GM23338 (cell line): ENCODE data around the gene CPXM2. TPM values are rescaled to one million over a fixed set of nuclear protein-coding genes. Genes with fewer than 3 reads are reported as not detected.

Experiments used
- ATAC-seq: fragments of 200-7000 bp; cut with Tn5 transposase; 3 replicates; pipeline ENCODE4 v1.9.1; 2020
- DNase-seq: peaks from one replicate; pipeline ENCODE4 v3.0.0-alpha.2; 2015; ENCODE audit warnings: low spot score
- H2AFZ ChIP-seq: fragments of 200-600 bp; sonication (generic); 2 replicates; pipeline ENCODE4 v1.8.0; 2016; ENCODE audit warnings: antibody characterized with exemption, mild to moderate bottlenecking, moderate library complexity
- H3F3A ChIP-seq: fragments of 200-600 bp; sonication (generic); replicated peaks from 2 replicates; pipeline ENCODE4 v1.8.0; 2017; ENCODE audit warnings: antibody characterized with exemption, mixed run types, low read depth
- H3K27ac ChIP-seq: fragments of 200-600 bp; sonication (generic); 2 replicates; pipeline ENCODE4 v1.6.1; 2016; ENCODE audit warnings: low read depth
- H3K27me3 ChIP-seq: fragments of 200-600 bp; sonication (generic); 2 replicates; pipeline ENCODE4 v1.8.0; 2016; ENCODE audit warnings: mild to moderate bottlenecking, mixed run types, moderate library complexity; ENCODE audit not compliant: insufficient read depth
- H3K36me3 ChIP-seq: fragments of 200-600 bp; sonication (generic); 2 replicates; pipeline ENCODE4 v1.8.0; 2016; ENCODE audit warnings: mild to moderate bottlenecking; ENCODE audit not compliant: insufficient read depth
- H3K4me1 ChIP-seq: fragments of 200-600 bp; sonication (generic); 2 replicates; pipeline ENCODE4 v1.8.0; 2016; ENCODE audit warnings: mild to moderate bottlenecking, moderate library complexity; ENCODE audit not compliant: insufficient read depth
- H3K4me2 ChIP-seq: fragments of 200-600 bp; sonication (generic); 2 replicates; pipeline ENCODE4 v1.7.1; 2017; ENCODE audit warnings: mixed run types
- H3K4me3 ChIP-seq: fragments of 200-600 bp; sonication (generic); 2 replicates; pipeline ENCODE4 v1.6.1; 2016; ENCODE audit warnings: mixed run types
- H3K79me2 ChIP-seq: fragments of 200-600 bp; sonication (generic); replicated peaks from 2 replicates; pipeline ENCODE4 v1.8.0; 2017; ENCODE audit warnings: mild to moderate bottlenecking; ENCODE audit not compliant: insufficient read depth
- H3K9me2 ChIP-seq: fragments of 200-600 bp; sonication (generic); 2 replicates; pipeline ENCODE4 v1.8.0; 2017; ENCODE audit not compliant: insufficient read depth
- H4K20me1 ChIP-seq: fragments of 200-600 bp; sonication (generic); replicated peaks from 2 replicates; pipeline ENCODE4 v1.8.0; 2017; ENCODE audit warnings: mild to moderate bottlenecking; ENCODE audit not compliant: insufficient read depth
- H3K27ac Mint-ChIP-seq: 2 replicates; pipeline ENCODE4 v1.8.0; 2020; ENCODE audit warnings: inconsistent platforms, mild to moderate bottlenecking, moderate library complexity, mixed read lengths
- H3K27me3 Mint-ChIP-seq: 3 replicates; pipeline ENCODE4 v1.8.0; 2022; ENCODE audit warnings: low read depth, mild to moderate bottlenecking, moderate library complexity, mixed read lengths, inconsistent platforms; ENCODE audit not compliant: insufficient read depth, poor library complexity
- H3K36me3 Mint-ChIP-seq: 3 replicates; pipeline ENCODE4 v1.8.0; 2021; ENCODE audit warnings: low read depth, mild to moderate bottlenecking, inconsistent platforms, moderate library complexity, mixed read lengths
- H3K4me1 Mint-ChIP-seq: 3 replicates; pipeline ENCODE4 v1.8.0; 2020; ENCODE audit warnings: mild to moderate bottlenecking, inconsistent platforms, mixed read lengths
- H3K4me3 Mint-ChIP-seq: 3 replicates; pipeline ENCODE4 v1.8.0; 2021; ENCODE audit warnings: moderate library complexity, mild to moderate bottlenecking, inconsistent platforms, mixed read lengths
- H3K9me3 Mint-ChIP-seq: 3 replicates; pipeline ENCODE4 v1.8.0; 2020; ENCODE audit warnings: moderate library complexity, mild to moderate bottlenecking, inconsistent platforms, mixed read lengths
- CREB1 ChIP-seq: fragments of 250-450 bp; sonication (Bioruptor Pico); IDR thresholded peaks from 2 replicates; pipeline ENCODE4 v1.5.0; 2020; ENCODE audit warnings: low read depth, mild to moderate bottlenecking, moderate library complexity
- EZH2 ChIP-seq: fragments of 200-600 bp; sonication (generic); IDR thresholded peaks from one replicate; pipeline ENCODE4 v1.8.0; 2017; ENCODE audit warnings: antibody characterized with exemption, mild to moderate bottlenecking, low read depth; ENCODE audit not compliant: unreplicated experiment
- EZH2phosphoT487 ChIP-seq: fragments of 200-600 bp; sonication (generic); IDR thresholded peaks from one replicate; pipeline ENCODE4 v1.8.1; 2018; ENCODE audit warnings: antibody characterized with exemption; ENCODE audit not compliant: unreplicated experiment
- JUNB ChIP-seq: IDR thresholded peaks from one replicate; pipeline ENCODE4 v1.6.1; 2016; ENCODE audit warnings: antibody characterized with exemption; ENCODE audit not compliant: unreplicated experiment
- NANOG ChIP-seq: IDR thresholded peaks from 2 replicates; pipeline ENCODE4 v1.6.1; 2016; ENCODE audit warnings: antibody characterized with exemption, borderline replicate concordance
- POLR2AphosphoS5 ChIP-seq: IDR thresholded peaks from 2 replicates; pipeline ENCODE4 v1.6.1; 2016; ENCODE audit warnings: antibody characterized with exemption, low read depth
- REST ChIP-seq: IDR thresholded peaks from one replicate; pipeline ENCODE4 v1.6.1; 2018; ENCODE audit warnings: antibody characterized with exemption; ENCODE audit not compliant: unreplicated experiment
- STAT1 ChIP-seq: IDR thresholded peaks from one replicate; pipeline ENCODE4 v1.6.1; 2016; ENCODE audit warnings: antibody characterized with exemption; ENCODE audit not compliant: unreplicated experiment
- ZNF114 ChIP-seq: fragments of 250-450 bp; sonication (Bioruptor Pico); IDR thresholded peaks from 2 replicates; pipeline ENCODE4 v1.5.0; 2020; ENCODE audit warnings: mild to moderate bottlenecking, moderate library complexity
- ZNF331 ChIP-seq: fragments of 250-450 bp; sonication (Bioruptor Pico); IDR thresholded peaks from 2 replicates; pipeline ENCODE4 v1.5.0; 2020; ENCODE audit warnings: low read depth, mild to moderate bottlenecking, moderate library complexity
- polyA plus RNA-seq: library from polyadenylated mRNA; unstranded; fragments of >200 nt; fragmentation: Nextera tagmentation; extraction: Ambion mirVana; gene quantifications from 2 replicates; pipeline ENCODE4 v1.2.1, GENCODE V29; 2016
- total RNA-seq: library from RNA; depleted of rRNA; stranded (reverse); fragments of >200 nt; shearing (Covaris generic); gene quantifications from 2 replicates; pipeline ENCODE4 v1.2.3, GENCODE V29; 2014
- TF ChIP-seq, protein P1 (sequence below): IDR thresholded peaks from 2 replicates; pipeline ENCODE4 v1.6.1; 2016; ENCODE audit warnings: antibody characterized with exemption
- TF ChIP-seq, protein P2 (sequence below): fragments of 250-450 bp; sonication (Bioruptor Pico); IDR thresholded peaks from 2 replicates; pipeline ENCODE4 v1.5.0; 2020; ENCODE audit warnings: mild to moderate bottlenecking, moderate library complexity
- TF ChIP-seq, protein P3 (sequence below), 2 experiments: fragments of 200-600 bp in 1 of 2; sonication (generic) in 1 of 2; conservative IDR thresholded peaks; 2 replicates each; pipeline versions ENCODE4 v1.5.1 to v1.6.1; 2016 to 2017; ENCODE audit warnings: antibody characterized with exemption in 2 of 2, low read depth in 2 of 2, mild to moderate bottlenecking in 2 of 2, moderate library complexity in 1 of 2

CPXM2 gene
- total and polyA plus RNA-seq, 2 experiments from 2014 or later, result 1.6 to 8.1 TPM

DNA sequence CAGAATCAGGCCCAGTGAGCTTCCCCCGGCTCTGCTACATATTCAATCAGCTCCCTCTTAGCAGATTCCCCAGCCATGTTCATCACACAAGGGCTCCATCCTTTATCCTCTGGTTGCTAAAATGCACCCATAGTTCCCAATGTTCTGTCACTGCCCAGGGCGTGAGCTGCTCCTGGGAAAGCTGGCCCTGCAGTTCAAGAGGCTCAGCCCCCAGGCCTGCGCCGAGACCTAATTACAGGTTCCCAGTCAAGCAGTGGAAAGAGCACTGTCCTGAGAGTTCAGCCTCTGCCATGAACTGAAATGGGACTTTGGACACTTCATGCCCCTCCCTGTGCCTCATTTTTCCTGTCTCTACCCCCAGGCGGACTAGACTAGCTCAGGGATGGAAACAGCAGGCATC is 149.9 kb downstream of the CPXM2 start:
- Mint-ChIP-seq H3K4me1 (peaks cover 12% of the 10 kb centered on the region), H3K27ac (no peak overlapping the region), H3K4me3 (no peak overlapping the region), H3K36me3 (no peaks in the 10 kb centered on the region), H3K9me3 (no peaks in the 10 kb centered on the region), H3K27me3 (peaks cover under 1% of the 10 kb centered on the region)
- Histone ChIP-seq H3K27me3 (no peaks in the 10 kb centered on the region), H3K36me3 (no peaks in the 10 kb centered on the region), H2AFZ (no peak overlapping the region), H3K9me2 (no peaks in the 10 kb centered on the region), H3K27ac (no peak overlapping the region), H3K4me2 (no peak overlapping the region), H4K20me1 (no peaks in the 10 kb centered on the region), H3F3A (no peaks in the 10 kb centered on the region), H3K4me1 (peaks cover 8% of the 10 kb centered on the region; the same call in 1 of the 2 replicates), H3K4me3 (no peak overlapping the region), H3K79me2 (no peaks in the 10 kb centered on the region)
- ATAC-seq (no peak), DNase-seq (no peak)
- TF ChIP-seq, protein P1, sequence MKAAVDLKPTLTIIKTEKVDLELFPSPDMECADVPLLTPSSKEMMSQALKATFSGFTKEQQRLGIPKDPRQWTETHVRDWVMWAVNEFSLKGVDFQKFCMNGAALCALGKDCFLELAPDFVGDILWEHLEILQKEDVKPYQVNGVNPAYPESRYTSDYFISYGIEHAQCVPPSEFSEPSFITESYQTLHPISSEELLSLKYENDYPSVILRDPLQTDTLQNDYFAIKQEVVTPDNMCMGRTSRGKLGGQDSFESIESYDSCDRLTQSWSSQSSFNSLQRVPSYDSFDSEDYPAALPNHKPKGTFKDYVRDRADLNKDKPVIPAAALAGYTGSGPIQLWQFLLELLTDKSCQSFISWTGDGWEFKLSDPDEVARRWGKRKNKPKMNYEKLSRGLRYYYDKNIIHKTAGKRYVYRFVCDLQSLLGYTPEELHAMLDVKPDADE, result no peak
- no peak for TF ChIP-seq REST
- TF ChIP-seq ZNF331, result no peak
- TF ChIP-seq CREB1 (CRISPR knock-in tag), result no peak
- no peak for TF ChIP-seq JUNB
- TF ChIP-seq POLR2AphosphoS5, result no peak
- no peak for TF ChIP-seq EZH2
- no peak for TF ChIP-seq ZNF114 (CRISPR knock-in tag)
- TF ChIP-seq, protein P2, sequence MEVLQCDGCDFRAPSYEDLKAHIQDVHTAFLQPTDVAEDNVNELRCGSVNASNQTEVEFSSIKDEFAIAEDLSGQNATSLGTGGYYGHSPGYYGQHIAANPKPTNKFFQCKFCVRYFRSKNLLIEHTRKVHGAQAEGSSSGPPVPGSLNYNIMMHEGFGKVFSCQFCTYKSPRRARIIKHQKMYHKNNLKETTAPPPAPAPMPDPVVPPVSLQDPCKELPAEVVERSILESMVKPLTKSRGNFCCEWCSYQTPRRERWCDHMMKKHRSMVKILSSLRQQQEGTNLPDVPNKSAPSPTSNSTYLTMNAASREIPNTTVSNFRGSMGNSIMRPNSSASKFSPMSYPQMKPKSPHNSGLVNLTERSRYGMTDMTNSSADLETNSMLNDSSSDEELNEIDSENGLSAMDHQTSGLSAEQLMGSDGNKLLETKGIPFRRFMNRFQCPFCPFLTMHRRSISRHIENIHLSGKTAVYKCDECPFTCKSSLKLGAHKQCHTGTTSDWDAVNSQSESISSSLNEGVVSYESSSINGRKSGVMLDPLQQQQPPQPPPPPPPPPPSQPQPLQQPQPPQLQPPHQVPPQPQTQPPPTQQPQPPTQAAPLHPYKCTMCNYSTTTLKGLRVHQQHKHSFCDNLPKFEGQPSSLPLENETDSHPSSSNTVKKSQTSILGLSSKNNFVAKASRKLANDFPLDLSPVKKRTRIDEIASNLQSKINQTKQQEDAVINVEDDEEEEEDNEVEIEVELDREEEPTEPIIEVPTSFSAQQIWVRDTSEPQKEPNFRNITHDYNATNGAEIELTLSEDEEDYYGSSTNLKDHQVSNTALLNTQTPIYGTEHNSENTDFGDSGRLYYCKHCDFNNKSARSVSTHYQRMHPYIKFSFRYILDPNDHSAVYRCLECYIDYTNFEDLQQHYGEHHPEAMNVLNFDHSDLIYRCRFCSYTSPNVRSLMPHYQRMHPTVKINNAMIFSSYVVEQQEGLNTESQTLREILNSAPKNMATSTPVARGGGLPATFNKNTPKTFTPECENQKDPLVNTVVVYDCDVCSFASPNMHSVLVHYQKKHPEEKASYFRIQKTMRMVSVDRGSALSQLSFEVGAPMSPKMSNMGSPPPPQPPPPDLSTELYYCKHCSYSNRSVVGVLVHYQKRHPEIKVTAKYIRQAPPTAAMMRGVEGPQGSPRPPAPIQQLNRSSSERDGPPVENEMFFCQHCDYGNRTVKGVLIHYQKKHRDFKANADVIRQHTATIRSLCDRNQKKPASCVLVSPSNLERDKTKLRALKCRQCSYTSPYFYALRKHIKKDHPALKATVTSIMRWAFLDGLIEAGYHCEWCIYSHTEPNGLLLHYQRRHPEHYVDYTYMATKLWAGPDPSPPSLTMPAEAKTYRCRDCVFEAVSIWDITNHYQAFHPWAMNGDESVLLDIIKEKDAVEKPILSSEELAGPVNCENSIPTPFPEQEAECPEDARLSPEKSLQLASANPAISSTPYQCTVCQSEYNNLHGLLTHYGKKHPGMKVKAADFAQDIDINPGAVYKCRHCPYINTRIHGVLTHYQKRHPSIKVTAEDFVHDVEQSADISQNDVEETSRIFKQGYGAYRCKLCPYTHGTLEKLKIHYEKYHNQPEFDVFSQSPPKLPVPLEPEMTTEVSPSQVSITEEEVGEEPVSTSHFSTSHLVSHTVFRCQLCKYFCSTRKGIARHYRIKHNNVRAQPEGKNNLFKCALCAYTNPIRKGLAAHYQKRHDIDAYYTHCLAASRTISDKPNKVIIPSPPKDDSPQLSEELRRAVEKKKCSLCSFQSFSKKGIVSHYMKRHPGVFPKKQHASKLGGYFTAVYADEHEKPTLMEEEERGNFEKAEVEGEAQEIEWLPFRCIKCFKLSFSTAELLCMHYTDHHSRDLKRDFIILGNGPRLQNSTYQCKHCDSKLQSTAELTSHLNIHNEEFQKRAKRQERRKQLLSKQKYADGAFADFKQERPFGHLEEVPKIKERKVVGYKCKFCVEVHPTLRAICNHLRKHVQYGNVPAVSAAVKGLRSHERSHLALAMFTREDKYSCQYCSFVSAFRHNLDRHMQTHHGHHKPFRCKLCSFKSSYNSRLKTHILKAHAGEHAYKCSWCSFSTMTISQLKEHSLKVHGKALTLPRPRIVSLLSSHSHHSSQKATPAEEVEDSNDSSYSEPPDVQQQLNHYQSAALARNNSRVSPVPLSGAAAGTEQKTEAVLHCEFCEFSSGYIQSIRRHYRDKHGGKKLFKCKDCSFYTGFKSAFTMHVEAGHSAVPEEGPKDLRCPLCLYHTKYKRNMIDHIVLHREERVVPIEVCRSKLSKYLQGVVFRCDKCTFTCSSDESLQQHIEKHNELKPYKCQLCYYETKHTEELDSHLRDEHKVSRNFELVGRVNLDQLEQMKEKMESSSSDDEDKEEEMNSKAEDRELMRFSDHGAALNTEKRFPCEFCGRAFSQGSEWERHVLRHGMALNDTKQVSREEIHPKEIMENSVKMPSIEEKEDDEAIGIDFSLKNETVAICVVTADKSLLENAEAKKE (CRISPR knock-in tag), result no peak
- TF ChIP-seq STAT1, result no peak
- TF ChIP-seq, protein P3, sequence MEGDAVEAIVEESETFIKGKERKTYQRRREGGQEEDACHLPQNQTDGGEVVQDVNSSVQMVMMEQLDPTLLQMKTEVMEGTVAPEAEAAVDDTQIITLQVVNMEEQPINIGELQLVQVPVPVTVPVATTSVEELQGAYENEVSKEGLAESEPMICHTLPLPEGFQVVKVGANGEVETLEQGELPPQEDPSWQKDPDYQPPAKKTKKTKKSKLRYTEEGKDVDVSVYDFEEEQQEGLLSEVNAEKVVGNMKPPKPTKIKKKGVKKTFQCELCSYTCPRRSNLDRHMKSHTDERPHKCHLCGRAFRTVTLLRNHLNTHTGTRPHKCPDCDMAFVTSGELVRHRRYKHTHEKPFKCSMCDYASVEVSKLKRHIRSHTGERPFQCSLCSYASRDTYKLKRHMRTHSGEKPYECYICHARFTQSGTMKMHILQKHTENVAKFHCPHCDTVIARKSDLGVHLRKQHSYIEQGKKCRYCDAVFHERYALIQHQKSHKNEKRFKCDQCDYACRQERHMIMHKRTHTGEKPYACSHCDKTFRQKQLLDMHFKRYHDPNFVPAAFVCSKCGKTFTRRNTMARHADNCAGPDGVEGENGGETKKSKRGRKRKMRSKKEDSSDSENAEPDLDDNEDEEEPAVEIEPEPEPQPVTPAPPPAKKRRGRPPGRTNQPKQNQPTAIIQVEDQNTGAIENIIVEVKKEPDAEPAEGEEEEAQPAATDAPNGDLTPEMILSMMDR (conservative IDR thresholded peaks at IDR 0.05; ENCODE audit: low read depth in 2 of 2), result no peak
- TF ChIP-seq NANOG, result no peak
- no peak for TF ChIP-seq EZH2phosphoT487
